Neural cell (in vitro differentiated cells): Measurements from ENCODE around the gene MYOF. TPM values are rescaled to one million over a fixed set of nuclear protein-coding genes. Genes with fewer than 3 reads are reported as not detected.

ENCODE experiments used
- H2AFZ ChIP-seq: fragments of 200-600, 300-800 bp; sonication (generic), shearing (Covaris generic); 2 replicates; pipeline ENCODE4 v1.6.0; 2014; ENCODE audit warnings: low read depth, mild to moderate bottlenecking, antibody characterized with exemption, low read length, moderate library complexity
- H3F3A ChIP-seq: fragments of 200-600 bp; shearing (Covaris generic); 2 replicates; pipeline ENCODE4 v1.6.1; 2016; ENCODE audit warnings: mild to moderate bottlenecking, moderate library complexity, mixed read lengths, antibody characterized with exemption, low read length; ENCODE audit not compliant: insufficient read depth, poor library complexity, severe bottlenecking
- H3K27ac ChIP-seq: fragments of 200-600, 300-800 bp; sonication (generic), shearing (Covaris generic); 2 replicates; pipeline ENCODE4 v1.5.1; 2014; ENCODE audit warnings: mild to moderate bottlenecking, low read length, moderate library complexity
- H3K27me3 ChIP-seq: fragments of 300-800, 200-600 bp; sonication (generic), shearing (Covaris generic); 2 replicates; pipeline ENCODE4 v1.6.0; 2014; ENCODE audit warnings: mild to moderate bottlenecking, low read depth, low read length, moderate library complexity; ENCODE audit not compliant: insufficient read depth
- H3K36me3 ChIP-seq: fragments of 300-800, 200-600 bp; sonication (generic), shearing (Covaris generic); 2 replicates; pipeline ENCODE4 v1.5.1; 2014; ENCODE audit warnings: mild to moderate bottlenecking, antibody characterized with exemption, low read length, moderate library complexity; ENCODE audit not compliant: insufficient read depth
- H3K4me2 ChIP-seq: fragments of 300-800, 200-600 bp; sonication (generic), shearing (Covaris generic); 2 replicates; pipeline ENCODE4 v1.6.0; 2014; ENCODE audit warnings: mild to moderate bottlenecking, low read length
- H3K4me3 ChIP-seq: fragments of 300-800, 200-600 bp; sonication (generic), shearing (Covaris generic); 2 replicates; pipeline ENCODE4 v1.5.1; 2014; ENCODE audit warnings: mild to moderate bottlenecking, low read length, moderate library complexity
- H3K79me2 ChIP-seq: fragments of 200-600 bp; shearing (Covaris generic); replicated peaks from 2 replicates; pipeline ENCODE4 v1.6.0; 2014; ENCODE audit warnings: mild to moderate bottlenecking, low read length, moderate library complexity; ENCODE audit not compliant: insufficient read depth
- H3K9ac ChIP-seq: fragments of 300-800, 200-600 bp; sonication (generic), shearing (Covaris generic); 2 replicates; pipeline ENCODE4 v1.6.1; 2016; ENCODE audit warnings: mild to moderate bottlenecking, low read length, mixed read lengths
- H3K9me2 ChIP-seq: fragments of 200-600 bp; shearing (Covaris generic); 2 replicates; pipeline ENCODE4 v1.6.1; 2016; ENCODE audit warnings: mild to moderate bottlenecking, low read length, mixed read lengths; ENCODE audit not compliant: insufficient read depth
- H3K9me3 ChIP-seq: fragments of 200-600, 300-800 bp; sonication (generic), shearing (Covaris generic); 2 replicates; pipeline ENCODE4 v1.6.1; 2016; ENCODE audit warnings: mild to moderate bottlenecking, mixed run types, low read length, moderate library complexity, mixed read lengths
- H4K20me1 ChIP-seq: fragments of 200-600 bp; shearing (Covaris generic); 2 replicates; pipeline ENCODE4 v1.6.1; 2016; ENCODE audit warnings: mild to moderate bottlenecking, mixed run types; ENCODE audit not compliant: insufficient read depth
- CTCF ChIP-seq: fragments of 450-650 bp; IDR thresholded peaks from 2 replicates; pipeline ENCODE4 v1.5.1; 2014; ENCODE audit warnings: antibody characterized with exemption, mild to moderate bottlenecking, moderate library complexity; ENCODE audit not compliant: poor library complexity, severe bottlenecking
- EP300 ChIP-seq: fragments of 450-650 bp; conservative IDR thresholded peaks from 2 replicates; pipeline ENCODE4 v1.6.1; 2014; ENCODE audit warnings: antibody characterized with exemption, mild to moderate bottlenecking, moderate library complexity; ENCODE audit not compliant: poor library complexity, severe bottlenecking
- EZH2 ChIP-seq: fragments of 200-600, 300-800 bp; shearing (Covaris generic), sonication (generic); IDR thresholded peaks from 2 replicates; pipeline ENCODE4 v1.6.1; 2014; ENCODE audit warnings: antibody characterized with exemption, low read length, borderline replicate concordance, mild to moderate bottlenecking; ENCODE audit not compliant: insufficient read depth, poor library complexity, severe bottlenecking
- MXI1 ChIP-seq: fragments of 450-650 bp; conservative IDR thresholded peaks from 2 replicates; pipeline ENCODE4 v1.6.1; 2014; ENCODE audit warnings: antibody characterized with exemption, mild to moderate bottlenecking; ENCODE audit not compliant: poor library complexity, severe bottlenecking
- POLR2AphosphoS5 ChIP-seq: IDR thresholded peaks from 2 replicates; pipeline ENCODE4 v1.6.1; 2012
- RAD21 ChIP-seq: fragments of 450-650 bp; conservative IDR thresholded peaks from 2 replicates; pipeline ENCODE4 v1.6.1; 2014; ENCODE audit warnings: antibody characterized with exemption, mild to moderate bottlenecking, moderate library complexity
- REST ChIP-seq: IDR thresholded peaks from 2 replicates; pipeline ENCODE4 v1.6.1; 2012; ENCODE audit warnings: borderline replicate concordance
- SMC3 ChIP-seq: fragments of 450-650 bp; conservative IDR thresholded peaks from 2 replicates; pipeline ENCODE4 v1.6.1; 2014; ENCODE audit warnings: antibody characterized with exemption, mild to moderate bottlenecking, moderate library complexity; ENCODE audit not compliant: poor library complexity
- TAF1 ChIP-seq: IDR thresholded peaks from 2 replicates; pipeline ENCODE4 v1.6.1; 2012; ENCODE audit warnings: low read depth
- polyA plus RNA-seq: library from polyadenylated mRNA; depleted of rRNA; stranded (reverse); fragments of >200 nt; gene quantifications from 2 replicates; pipeline ENCODE4 v1.2.3, GENCODE V29; 2014

Gene MYOF
- polyA plus RNA-seq, 1 donor from 2014 or later = 0.47 TPM

GRCh38 chr10:93272884-93273675 is 209.1 kb downstream of the MYOF start:
- H3K4me3 ChIP-seq = no peak overlapping the region
- H3K9me3 ChIP-seq = no peaks in the 10 kb centered on the region
- H3K4me2 ChIP-seq = no peak overlapping the region
- no peaks in the 10 kb centered on the region for H3K9me2 ChIP-seq
- no peaks in the 10 kb centered on the region for H4K20me1 ChIP-seq
- H2AFZ ChIP-seq = no peak overlapping the region
- peaks cover 6% of the 10 kb centered on the region for H3K27me3 ChIP-seq
- TF ChIP-seq REST (no peak), EZH2 (no peak), SMC3 (no peak), TAF1 (no peak), CTCF (no peak), EP300 (no peak), MXI1 (no peak), POLR2AphosphoS5 (no peak), RAD21 (no peak)
- H3K9ac ChIP-seq = no peak overlapping the region
- H3K36me3 ChIP-seq = no peaks in the 10 kb centered on the region
- no peak overlapping the region for H3K27ac ChIP-seq
- no peaks in the 10 kb centered on the region for H3K79me2 ChIP-seq
- H3F3A ChIP-seq = no peaks in the 10 kb centered on the region

- TF ChIP-seq EP300 (no peak), CTCF (no peak), RAD21 (no peak), REST (no peak), TAF1 (no peak), POLR2AphosphoS5 (no peak), SMC3 (no peak), MXI1 (no peak), EZH2 (no peak)
- H3K36me3 ChIP-seq = no peaks in the 10 kb centered on the region
- no peak overlapping the region for H3K27ac ChIP-seq
- no peaks in the 10 kb centered on the region for H3K9me2 ChIP-seq
- H3K4me3 ChIP-seq = no peak overlapping the region
- no peaks in the 10 kb centered on the region for H4K20me1 ChIP-seq
- H3K79me2 ChIP-seq = no peaks in the 10 kb centered on the region
- H3K4me2 ChIP-seq = no peak overlapping the region
- no peak overlapping the region for H3K9ac ChIP-seq
- H3K9me3 ChIP-seq = no peaks in the 10 kb centered on the region
- H2AFZ ChIP-seq = no peak overlapping the region
- no peaks in the 10 kb centered on the region for H3F3A ChIP-seq
- H3K27me3 ChIP-seq = no peaks in the 10 kb centered on the region
These were observed 210.8 kb downstream of the MYOF start for GRCh38 chr10:93271347-93271746.
